GM10266 (cell line): ENCODE data around the gene SH3PXD2A.

Experiments
- DNase-seq: peaks from one replicate; pipeline ENCODE4 v3.0.0; 2012; ENCODE audit errors: extremely low spot score
- CTCF ChIP-seq: IDR thresholded peaks from 2 replicates; pipeline ENCODE4 v1.5.1; 2012; ENCODE audit warnings: mild to moderate bottlenecking, low read depth; ENCODE audit not compliant: control insufficient read depth, insufficient read depth; ENCODE audit errors: missing control alignments

SH3PXD2A gene

GRCh38 chr10:103759100-103759781, 96.1 kb downstream of the SH3PXD2A start:
- peak; percentile 40 for DNase-seq
- no peak for TF ChIP-seq CTCF

GRCh38 chr10:103758294-103758681, 97.1 kb downstream of the SH3PXD2A start:
- no peak for DNase-seq
- TF ChIP-seq CTCF, result no peak

- DNase-seq, result no peak
- no peak for TF ChIP-seq CTCF
Observed at GRCh38 chr10:103757531-103758293, 97.7 kb downstream of the SH3PXD2A start.

GRCh38 chr10:103756277-103756869, 99.0 kb downstream of the SH3PXD2A start:
- no peak for TF ChIP-seq CTCF
- no peak for DNase-seq

- no peak for DNase-seq
- peak; percentile 52 for TF ChIP-seq CTCF
Observed at GRCh38 chr10:103752680-103753248, 102.6 kb downstream of the SH3PXD2A start.

GRCh38 chr10:103751667-103752290, 103.6 kb downstream of the SH3PXD2A start:
- TF ChIP-seq CTCF, result no peak

More at GRCh38 chr10:103751667-103752290, 103.6 kb downstream of the SH3PXD2A start:
- no peak for DNase-seq
